ENCODE results near the gene TBCE. TPM values are rescaled to one million over a fixed set of nuclear protein-coding genes. Genes with fewer than 3 reads are reported as not detected.

Gene TBCE
- total RNA-seq, 1 donor from 2014 or later, result 19.1 TPM

- intact Hi-C loops (cut with micrococcal nuclease), result no loop called here
- Mint-ChIP-seq H3K9me3 (no peaks in the 10 kb centered on the region), H3K4me1 (no peaks in the 10 kb centered on the region), H3K27ac (no peak overlapping the region), H3K36me3 (ENCODE audit: low read depth) (peaks cover 11% of the 10 kb centered on the region), H3K27me3 (no peaks in the 10 kb centered on the region), H3K4me3 (no peak overlapping the region)
- ChIA-PET CTCF (no interaction called here), POLR2A (no interaction called here)
- TF ChIP-seq CTCF (IDR thresholded peaks at IDR 0.05), result no peak
- ATAC-seq (ENCODE audit: low read depth), result no peak
- no peak for DNase-seq
These were observed 103.7 kb downstream of the TBCE start for GRCh38 chr1:235470741-235471439.

- peaks cover 26% of the 10 kb centered on the region for H3K36me3 Mint-ChIP-seq (ENCODE audit: low read depth)
- intact Hi-C loops (cut with micrococcal nuclease), result no loop called here
- H3K27me3 Mint-ChIP-seq, result no peaks in the 10 kb centered on the region
- POLR2A ChIA-PET, result no interaction called here
- H3K4me3 Mint-ChIP-seq, result no peak overlapping the region
- no peak overlapping the region for H3K27ac Mint-ChIP-seq
- no peak for TF ChIP-seq CTCF (IDR thresholded peaks at IDR 0.05)
- ATAC-seq (ENCODE audit: low read depth) (no peak), DNase-seq (no peak)
- no peaks in the 10 kb centered on the region for H3K9me3 Mint-ChIP-seq
- H3K4me1 Mint-ChIP-seq, result no peaks in the 10 kb centered on the region
- CTCF ChIA-PET, result no interaction called here
These were observed 106.6 kb downstream of the TBCE start for GRCh38 chr1:235473806-235474205.

GRCh38 chr1:235483090-235483489, 115.9 kb downstream of the TBCE start:
- H3K27ac Mint-ChIP-seq, result no peak overlapping the region
- no peaks in the 10 kb centered on the region for H3K27me3 Mint-ChIP-seq
- H3K4me3 Mint-ChIP-seq, result no peak overlapping the region
- no peak for TF ChIP-seq CTCF (IDR thresholded peaks at IDR 0.05)
- peaks cover 55% of the 10 kb centered on the region for H3K36me3 Mint-ChIP-seq (ENCODE audit: low read depth)
- intact Hi-C loops (cut with micrococcal nuclease), result no loop called here
- peaks cover 4% of the 10 kb centered on the region for H3K9me3 Mint-ChIP-seq
- CTCF ChIA-PET, result no interaction called here
- POLR2A ChIA-PET, result no interaction called here
- ATAC-seq (ENCODE audit: low read depth) (no peak), DNase-seq (no peak)
- H3K4me1 Mint-ChIP-seq, result no peaks in the 10 kb centered on the region

- CTCF ChIA-PET, result no interaction called here
- H3K27me3 Mint-ChIP-seq, result no peaks in the 10 kb centered on the region
- H3K27ac Mint-ChIP-seq, result no peak overlapping the region
- ATAC-seq (ENCODE audit: low read depth) (no peak), DNase-seq (no peak)
- intact Hi-C loops (cut with micrococcal nuclease), result no loop called here
- H3K4me1 Mint-ChIP-seq, result no peaks in the 10 kb centered on the region
- no peak for TF ChIP-seq CTCF (IDR thresholded peaks at IDR 0.05)
- peaks cover 4% of the 10 kb centered on the region for H3K9me3 Mint-ChIP-seq
- POLR2A ChIA-PET, result no interaction called here
- peaks cover 40% of the 10 kb centered on the region for H3K36me3 Mint-ChIP-seq (ENCODE audit: low read depth)
- H3K4me3 Mint-ChIP-seq, result no peak overlapping the region
These were observed 118.3 kb downstream of the TBCE start for GRCh38 chr1:235485558-235485957.

DNA sequence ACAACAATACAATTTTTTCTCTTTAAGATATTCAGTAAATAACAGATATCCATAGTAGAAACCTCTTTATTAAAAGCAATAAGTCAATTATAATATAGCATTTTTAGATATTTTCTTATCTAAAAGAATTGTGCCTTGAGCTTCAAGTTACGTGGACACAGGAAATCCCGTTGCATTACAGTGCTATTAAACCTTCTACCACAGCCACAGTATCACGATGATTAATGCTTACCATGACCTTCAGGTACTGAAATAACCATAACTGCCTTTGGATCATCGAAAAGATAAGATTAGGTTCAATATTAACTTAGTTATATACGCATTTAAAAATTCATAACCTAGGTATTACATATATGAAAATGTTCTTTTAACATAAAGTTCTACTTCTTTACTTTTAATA, 119.1 kb downstream of the TBCE start:
- ATAC-seq (ENCODE audit: low read depth), result no peak
- no peaks in the 10 kb centered on the region for H3K4me1 Mint-ChIP-seq
- no peak for DNase-seq
- intact Hi-C loops (cut with micrococcal nuclease), result no loop called here
- no peak for TF ChIP-seq CTCF (IDR thresholded peaks at IDR 0.05)
- ChIA-PET POLR2A (interaction anchor here (0.7 kb wide), 1 partner anchor 37 kb away, joined by 4 read pairs; no protein-coding TSS in a partner anchor), CTCF (no interaction called here)
- peaks cover 4% of the 10 kb centered on the region for H3K9me3 Mint-ChIP-seq
- no peak overlapping the region for H3K4me3 Mint-ChIP-seq
- H3K36me3 Mint-ChIP-seq (ENCODE audit: low read depth), result peaks cover 36% of the 10 kb centered on the region
- no peak overlapping the region for H3K27ac Mint-ChIP-seq
- no peaks in the 10 kb centered on the region for H3K27me3 Mint-ChIP-seq
